ENCODE results near the gene CHST9.
A peak's percentile ranks its signal among the peaks of the same experiment; 100 is the strongest.

- TF ChIP-seq POLR2A (IDR thresholded peaks at IDR 0.05), result no peak
- TF ChIP-seq CTCF (IDR thresholded peaks at IDR 0.05), result peak; percentile 19 to 57 (median 46)
Measured at GRCh38 chr18:27017901-27018500, 167.1 kb downstream of the CHST9 start.
